Activated CD4-positive, alpha-beta T cell treated with anti-CD3 and anti-CD28 coated beads for 48 hours (primary cell): ENCODE results near the gene C1QTNF12.

Experiments used
- DNase-seq: peaks from one replicate; pipeline ENCODE4 v3.0.0-alpha.2; 2020

Gene C1QTNF12

GRCh38 chr1:1281533-1282321 lies 35.2 kb upstream of the C1QTNF12 start:
- peak; percentile 56 for DNase-seq

GRCh38 chr1:1280782-1281481 lies 34.4 kb upstream of the C1QTNF12 start:
- DNase-seq: no peak

- no peak for DNase-seq
Measured at GRCh38 chr1:1279028-1279427, 32.5 kb upstream of the C1QTNF12 start.

GRCh38 chr1:1278620-1279019 lies 32.1 kb upstream of the C1QTNF12 start:
- DNase-seq: no peak

- DNase-seq: no peak
Measured at GRCh38 chr1:1275836-1276235, 29.3 kb upstream of the C1QTNF12 start.

- no peak for DNase-seq
Measured at GRCh38 chr1:1274931-1275431, 28.5 kb upstream of the C1QTNF12 start.

- DNase-seq: no peak
Measured at GRCh38 chr1:1274299-1274930, 27.9 kb upstream of the C1QTNF12 start.

GRCh38 chr1:1273512-1274298 lies 27.2 kb upstream of the C1QTNF12 start, which contains the start of gene UBE2J2:
Gene UBE2J2 (minus strand): TSS chr1:1273854. CDS start chr1:1267992, 5,862 bp downstream.
- peak; percentile 96 for DNase-seq

GRCh38 chr1:1273209-1273511 lies 26.6 kb upstream of the C1QTNF12 start:
- no peak for DNase-seq

GRCh38 chr1:1272341-1273208 lies 26.1 kb upstream of the C1QTNF12 start:
- DNase-seq: no peak

- DNase-seq: no peak
Measured at GRCh38 chr1:1270813-1271212, 24.3 kb upstream of the C1QTNF12 start.

- no peak for DNase-seq
Measured at GRCh38 chr1:1268284-1268682, 21.8 kb upstream of the C1QTNF12 start.

GRCh38 chr1:1267488-1268283 lies 21.2 kb upstream of the C1QTNF12 start:
- DNase-seq: no peak

GRCh38 chr1:1264868-1265272 lies 18.3 kb upstream of the C1QTNF12 start:
- no peak for DNase-seq

- DNase-seq: no peak
Measured at GRCh38 chr1:1264026-1264425, 17.5 kb upstream of the C1QTNF12 start.

GRCh38 chr1:1262758-1263157 lies 16.2 kb upstream of the C1QTNF12 start:
- DNase-seq: no peak

- DNase-seq: no peak
Measured at GRCh38 chr1:1262071-1262470, 15.5 kb upstream of the C1QTNF12 start.

- no peak for DNase-seq
Measured at GRCh38 chr1:1260843-1261560, 14.5 kb upstream of the C1QTNF12 start.

- no peak for DNase-seq
Measured at GRCh38 chr1:1259951-1260600, 13.6 kb upstream of the C1QTNF12 start.

- no peak for DNase-seq
Measured at GRCh38 chr1:1259540-1259939, 13.0 kb upstream of the C1QTNF12 start.
